MM.1S (cell line): ENCODE measurements around the gene RANBP10.

Source experiments
- DNase-seq: peaks from one replicate; pipeline ENCODE4 v3.0.0-alpha.2; 2015
- H2AFZ ChIP-seq: fragments of 300-600 bp; sonication (generic); 2 replicates; pipeline ENCODE4 v1.6.0; 2016; ENCODE audit warnings: antibody characterized with exemption, low read length
- H3F3A ChIP-seq: fragments of 300-600 bp; sonication (generic); 2 replicates; pipeline ENCODE4 v1.6.1; 2016; ENCODE audit warnings: mild to moderate bottlenecking, antibody characterized with exemption, low read length, moderate library complexity, mixed read lengths; ENCODE audit not compliant: insufficient read depth
- H3K27ac ChIP-seq: fragments of 300-600 bp; sonication (generic); 2 replicates; pipeline ENCODE4 v1.5.1; 2016; ENCODE audit warnings: mild to moderate bottlenecking, low read length
- H3K27me3 ChIP-seq: fragments of 300-600 bp; sonication (generic); replicated peaks from 2 replicates; pipeline ENCODE4 v1.6.0; 2016; ENCODE audit warnings: low read length; ENCODE audit not compliant: insufficient read depth
- H3K36me3 ChIP-seq: fragments of 300-600 bp; sonication (generic); replicated peaks from 2 replicates; pipeline ENCODE4 v1.6.1; 2016; ENCODE audit warnings: mild to moderate bottlenecking, low read length, mixed read lengths; ENCODE audit not compliant: insufficient read depth
- H3K4me1 ChIP-seq: fragments of 300-600 bp; sonication (generic); 2 replicates; pipeline ENCODE4 v1.6.1; 2016; ENCODE audit warnings: low read length, mixed read lengths
- H3K4me2 ChIP-seq: fragments of 300-600 bp; sonication (generic); 2 replicates; pipeline ENCODE4 v1.6.0; 2016; ENCODE audit warnings: low read depth, low read length
- H3K4me3 ChIP-seq: fragments of 300-600 bp; sonication (generic); 2 replicates; pipeline ENCODE4 v1.5.1; 2016; ENCODE audit warnings: low read length, mixed read lengths
- H3K79me2 ChIP-seq: fragments of 300-600 bp; sonication (generic); 2 replicates; pipeline ENCODE4 v1.6.1; 2016; ENCODE audit warnings: mixed run types, low read length, mixed read lengths
- H3K9ac ChIP-seq: fragments of 300-600 bp; sonication (generic); 2 replicates; pipeline ENCODE4 v1.6.1; 2016; ENCODE audit warnings: low read length, mixed read lengths
- H3K9me2 ChIP-seq: fragments of 300-600 bp; sonication (generic); replicated peaks from 2 replicates; pipeline ENCODE4 v1.6.1; 2016; ENCODE audit warnings: mild to moderate bottlenecking, low read length, mixed read lengths; ENCODE audit not compliant: insufficient read depth
- H3K9me3 ChIP-seq: fragments of 300-600 bp; sonication (generic); replicated peaks from 2 replicates; pipeline ENCODE4 v1.6.1; 2016; ENCODE audit warnings: mild to moderate bottlenecking, low read length, mixed read lengths; ENCODE audit not compliant: insufficient read depth
- H4K20me1 ChIP-seq: fragments of 300-600 bp; sonication (generic); 2 replicates; pipeline ENCODE4 v1.6.1; 2016; ENCODE audit warnings: mild to moderate bottlenecking, low read length, moderate library complexity, mixed read lengths; ENCODE audit not compliant: insufficient read depth
- CTCF ChIP-seq: fragments of 300-600 bp; sonication (generic); IDR thresholded peaks from 2 replicates; pipeline ENCODE4 v1.5.1; 2016; ENCODE audit warnings: antibody characterized with exemption, low read length, mixed read lengths
- EZH2 ChIP-seq: fragments of 300-600 bp; sonication (generic); optimal IDR thresholded peaks from 2 replicates; pipeline ENCODE3; 2017; ENCODE audit warnings: low read depth, mild to moderate bottlenecking, antibody characterized with exemption, low read length, mixed read lengths
- EZH2phosphoT487 ChIP-seq: fragments of 300-600 bp; sonication (generic); IDR thresholded peaks from 2 replicates; pipeline ENCODE4 v1.6.1; 2018; ENCODE audit warnings: antibody characterized with exemption, low read length

The RANBP10 gene

DNA sequence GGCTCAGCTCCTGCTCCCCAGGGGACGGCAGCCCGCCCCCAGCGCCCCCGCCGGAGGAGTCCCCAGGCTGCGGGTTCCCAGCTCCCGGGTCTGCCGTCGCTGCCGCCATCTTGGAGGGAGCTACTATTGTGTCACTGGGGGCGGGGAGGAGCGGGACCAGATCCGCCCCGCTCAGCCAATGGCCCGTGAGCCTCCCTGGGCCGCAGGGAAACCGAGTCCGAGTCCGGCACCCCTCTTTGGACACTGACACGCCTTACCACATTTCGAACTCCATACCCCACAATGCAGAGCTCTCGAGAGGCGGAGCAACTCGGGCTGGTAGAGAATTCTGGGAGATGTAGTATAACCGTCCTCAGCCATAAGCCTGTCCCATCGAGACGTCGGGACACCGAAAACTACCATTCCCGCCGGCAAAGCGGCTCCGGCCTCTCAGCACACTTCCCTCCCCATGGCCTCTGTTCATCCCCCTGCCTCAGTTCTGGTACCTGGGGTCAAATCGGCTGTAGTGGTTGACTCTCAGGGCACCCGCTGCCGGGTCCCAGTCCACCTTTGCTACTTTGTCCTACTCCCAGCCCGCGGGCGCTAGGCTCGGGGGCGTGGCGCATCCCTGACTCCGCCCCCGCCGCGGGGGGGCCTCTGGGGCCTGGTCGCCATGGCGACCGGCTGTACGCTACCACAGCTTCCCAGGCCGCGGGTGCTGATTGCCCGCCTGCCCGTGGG, at the start of gene RANBP10, which contains the start of gene TSNAXIP1:
Gene RANBP10, minus strand, starts transcription at position 133 of the 720 bp plus-strand sequence. Its CDS starts 24 bp downstream, at position 109.
Gene TSNAXIP1, plus strand, starts transcription at position 462 of the 720 bp plus-strand sequence. CDS start 261 bp downstream, outside the sequence.
- H3K4me3 ChIP-seq, result peak within 1 kb of the TSS; percentile 89
- H3K9ac ChIP-seq, result peak within 1 kb of the TSS; percentile 82
- no peaks in the 10 kb centered on the region for H3K27me3 ChIP-seq
- TF ChIP-seq CTCF (no peak), EZH2 (no peak), EZH2phosphoT487 (no peak)
- no peaks in the 10 kb centered on the region for H3F3A ChIP-seq
- no peaks in the 10 kb centered on the region for H3K36me3 ChIP-seq
- H3K9me3 ChIP-seq, result no peaks in the 10 kb centered on the region
- peaks cover 9% of the 10 kb centered on the region for H3K4me1 ChIP-seq
- H3K4me2 ChIP-seq, result peak within 1 kb of the TSS; percentile 90
- peak; percentile 99 for DNase-seq
- peaks cover 45% of the 10 kb centered on the region for H3K79me2 ChIP-seq
- no peaks in the 10 kb centered on the region for H3K9me2 ChIP-seq
- H2AFZ ChIP-seq, result peak within 1 kb of the TSS; percentile 83
- H4K20me1 ChIP-seq, result no peaks in the 10 kb centered on the region
- peak within 1 kb of the TSS; percentile 33; the same call in 1 of the 2 replicates for H3K27ac ChIP-seq

GRCh38 chr16:67855789-67856188, 49.4 kb upstream of the RANBP10 start:
- Histone ChIP-seq H3K36me3 (no peaks in the 10 kb centered on the region; the same call in 1 of the 2 replicates), H3K9ac (no peak overlapping the region), H3K27ac (no peak overlapping the region), H3K27me3 (no peaks in the 10 kb centered on the region), H3K4me1 (no peaks in the 10 kb centered on the region), H3K4me3 (no peak overlapping the region), H3K79me2 (peaks cover 95% of the 10 kb centered on the region), H3F3A (no peaks in the 10 kb centered on the region), H3K4me2 (no peak overlapping the region), H2AFZ (no peak overlapping the region), H4K20me1 (peaks cover 11% of the 10 kb centered on the region; the same call in 1 of the 2 replicates), H3K9me2 (no peaks in the 10 kb centered on the region), H3K9me3 (no peaks in the 10 kb centered on the region)
- DNase-seq, result no peak
- no peak for TF ChIP-seq EZH2phosphoT487
- TF ChIP-seq EZH2, result no peak
- no peak for TF ChIP-seq CTCF

DNA sequence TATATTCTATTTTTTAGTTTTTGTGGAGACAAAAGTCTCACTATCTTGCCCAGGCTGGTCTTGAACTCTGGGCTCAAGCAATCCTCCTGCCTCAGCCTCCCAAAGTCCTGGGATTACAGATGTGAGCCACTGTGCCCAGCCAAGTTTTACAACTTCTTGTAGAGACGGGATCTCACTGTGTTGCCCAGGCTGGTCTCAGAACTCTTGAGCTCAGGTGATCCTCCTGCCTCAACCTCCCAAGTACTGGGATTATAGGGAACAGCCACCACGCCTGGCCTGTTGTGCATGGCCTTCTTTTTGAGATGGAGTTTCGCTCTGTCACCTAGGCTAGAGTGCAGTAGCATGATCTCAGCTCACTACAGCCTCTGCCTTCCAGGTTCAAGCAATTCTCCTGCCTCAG, 47.3 kb upstream of the RANBP10 start:
- peaks cover 99% of the 10 kb centered on the region for H3K79me2 ChIP-seq
- H3F3A ChIP-seq, result no peaks in the 10 kb centered on the region
- H3K27me3 ChIP-seq, result no peaks in the 10 kb centered on the region
- no peak overlapping the region for H3K4me2 ChIP-seq
- no peak overlapping the region for H2AFZ ChIP-seq
- no peaks in the 10 kb centered on the region for H3K4me1 ChIP-seq
- TF ChIP-seq CTCF (no peak), EZH2 (no peak), EZH2phosphoT487 (no peak)
- peaks cover 11% of the 10 kb centered on the region; the same call in 1 of the 2 replicates for H4K20me1 ChIP-seq
- H3K36me3 ChIP-seq, result no peaks in the 10 kb centered on the region
- no peaks in the 10 kb centered on the region for H3K9me3 ChIP-seq
- no peak overlapping the region for H3K9ac ChIP-seq
- no peaks in the 10 kb centered on the region for H3K9me2 ChIP-seq
- H3K27ac ChIP-seq, result no peak overlapping the region
- DNase-seq, result no peak
- no peak overlapping the region for H3K4me3 ChIP-seq
